Measurements from ENCODE around the gene GNG7. TPM values are rescaled to one million over a fixed set of nuclear protein-coding genes. Genes with fewer than 3 reads are reported as not detected.
"Not testable (repeated sequence)": the region's sequence is repeated elsewhere in the genome, so short reads cannot be mapped to it uniquely, and the experiment has no call there.

The GNG7 gene
- total RNA-seq, 1 donor from 2014 or later: 0.14 TPM

- intact Hi-C loops (cut with micrococcal nuclease): not testable (repeated sequence)
Measured at GRCh38 chr19:2493448-2493847, 209.0 kb downstream of the GNG7 start.

DNA sequence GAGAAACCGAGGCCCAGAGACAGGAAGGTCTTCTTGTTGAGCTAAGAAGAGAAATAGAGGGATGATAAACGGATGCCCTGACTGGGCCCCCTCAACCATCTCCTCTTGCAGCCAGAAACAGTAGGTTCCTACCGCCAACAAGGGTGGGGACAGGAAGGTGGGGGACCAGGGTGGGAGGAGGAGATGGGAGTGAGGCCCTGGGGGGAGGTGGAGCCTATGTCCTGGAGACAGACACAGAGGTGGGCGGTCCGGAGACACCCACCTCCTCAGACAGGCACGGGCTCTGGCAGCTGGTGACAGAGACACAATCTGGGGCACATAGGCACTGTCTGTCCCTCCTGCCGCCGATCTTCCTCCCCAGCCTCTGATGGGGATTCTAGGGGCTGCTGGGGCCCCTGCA, 209.6 kb downstream of the GNG7 start:
- intact Hi-C loops (cut with micrococcal nuclease): no loop called here

- intact Hi-C loops (cut with micrococcal nuclease): no loop called here
Measured at GRCh38 chr19:2491130-2491801, 211.2 kb downstream of the GNG7 start.

DNA sequence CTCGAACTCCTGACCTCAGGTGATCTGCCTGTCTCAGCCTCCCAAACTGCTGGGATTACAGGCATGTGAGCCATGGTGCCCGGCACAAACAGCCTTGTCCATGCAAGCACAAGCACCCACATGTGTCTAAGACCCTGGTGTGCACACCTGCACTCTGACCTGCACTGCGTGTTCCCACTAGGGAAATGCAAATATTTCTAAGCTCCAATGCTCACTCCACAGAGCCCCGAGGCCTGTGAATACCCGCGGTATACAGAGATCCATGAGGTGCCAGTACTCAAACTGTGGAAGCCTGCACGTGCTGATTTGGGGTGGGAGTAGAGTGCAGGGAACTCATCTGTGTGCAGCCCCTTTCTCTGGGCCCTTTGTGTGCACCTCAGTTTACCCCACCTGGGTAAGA, 211.8 kb downstream of the GNG7 start:
- intact Hi-C loops (cut with micrococcal nuclease): no loop called here

GRCh38 chr19:2488942-2489731, 213.4 kb downstream of the GNG7 start:
- intact Hi-C loops (cut with micrococcal nuclease): no loop called here

DNA sequence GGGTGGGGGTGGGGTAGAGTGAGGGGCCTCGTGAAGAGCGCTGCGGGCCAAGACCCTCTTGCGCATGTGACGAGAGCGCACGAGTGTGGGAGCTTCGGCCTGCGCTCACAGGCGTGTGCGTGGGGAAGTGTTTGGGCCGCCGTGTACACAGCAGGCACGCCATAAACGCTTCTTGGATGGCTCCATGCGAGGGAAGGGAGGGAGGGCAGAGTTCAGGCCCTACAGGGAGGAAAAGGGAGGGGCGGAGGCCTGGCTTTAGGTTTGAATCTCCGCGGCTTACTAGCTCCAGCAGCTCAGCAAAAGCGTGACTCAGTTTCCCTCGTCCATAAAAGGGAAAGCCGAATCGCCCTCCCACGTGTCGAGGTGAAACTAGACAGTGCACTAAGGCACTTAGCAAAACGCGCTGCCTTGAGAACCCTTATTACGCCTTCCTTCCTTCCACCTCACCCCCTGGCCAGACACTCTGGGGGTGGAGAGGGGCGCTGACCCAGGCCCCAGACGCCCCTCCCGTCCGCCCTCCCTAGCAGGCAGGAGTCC, 214.0 kb downstream of the GNG7 start:
- intact Hi-C loops (cut with micrococcal nuclease): no loop called here

DNA sequence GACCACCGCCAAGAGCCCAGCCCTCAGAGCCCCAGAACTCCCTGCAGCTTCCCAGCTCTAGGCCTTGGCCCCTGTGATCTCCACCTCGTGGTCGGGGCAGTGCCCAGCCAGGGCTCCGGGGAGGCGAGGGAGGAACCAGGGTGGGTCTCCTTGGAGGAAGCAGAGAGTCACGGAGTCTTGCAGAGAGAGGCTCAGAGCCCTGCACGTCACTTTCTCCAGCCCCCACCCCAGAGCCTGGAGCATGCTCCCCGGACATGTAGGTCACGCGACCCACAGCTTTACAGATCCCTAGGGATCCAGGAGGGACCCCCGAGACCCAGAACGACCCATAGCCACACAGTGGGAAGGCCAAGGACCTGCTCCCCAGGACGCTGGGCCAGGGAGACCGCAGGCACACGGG, 214.7 kb downstream of the GNG7 start:
- intact Hi-C loops (cut with micrococcal nuclease): no loop called here

DNA sequence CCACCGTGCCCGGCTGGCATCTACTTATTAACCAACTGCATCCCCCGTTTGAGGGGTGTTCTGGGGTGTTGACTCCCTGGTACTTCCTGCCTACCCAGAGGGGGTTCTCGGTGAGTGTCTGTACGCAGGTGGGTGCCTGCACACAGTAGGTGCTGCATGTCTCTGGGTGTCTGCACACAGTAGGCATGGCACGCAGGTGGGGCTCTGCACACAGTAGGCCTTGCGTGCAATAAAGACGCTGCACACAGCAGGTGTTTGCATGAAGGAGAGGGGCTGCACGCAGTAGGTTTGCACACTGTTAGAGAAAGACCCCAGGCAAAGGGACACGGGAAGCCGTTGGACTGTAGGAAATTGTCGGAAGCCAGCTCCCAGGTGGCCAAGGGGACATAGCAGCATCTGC, 215.4 kb downstream of the GNG7 start:
- intact Hi-C loops (cut with micrococcal nuclease): no loop called here

- intact Hi-C loops (cut with micrococcal nuclease): no loop called here
Measured at GRCh38 chr19:2485428-2485827, 217.1 kb downstream of the GNG7 start.

- intact Hi-C loops (cut with micrococcal nuclease): no loop called here
Measured at GRCh38 chr19:2484178-2484937, 218.1 kb downstream of the GNG7 start.

DNA sequence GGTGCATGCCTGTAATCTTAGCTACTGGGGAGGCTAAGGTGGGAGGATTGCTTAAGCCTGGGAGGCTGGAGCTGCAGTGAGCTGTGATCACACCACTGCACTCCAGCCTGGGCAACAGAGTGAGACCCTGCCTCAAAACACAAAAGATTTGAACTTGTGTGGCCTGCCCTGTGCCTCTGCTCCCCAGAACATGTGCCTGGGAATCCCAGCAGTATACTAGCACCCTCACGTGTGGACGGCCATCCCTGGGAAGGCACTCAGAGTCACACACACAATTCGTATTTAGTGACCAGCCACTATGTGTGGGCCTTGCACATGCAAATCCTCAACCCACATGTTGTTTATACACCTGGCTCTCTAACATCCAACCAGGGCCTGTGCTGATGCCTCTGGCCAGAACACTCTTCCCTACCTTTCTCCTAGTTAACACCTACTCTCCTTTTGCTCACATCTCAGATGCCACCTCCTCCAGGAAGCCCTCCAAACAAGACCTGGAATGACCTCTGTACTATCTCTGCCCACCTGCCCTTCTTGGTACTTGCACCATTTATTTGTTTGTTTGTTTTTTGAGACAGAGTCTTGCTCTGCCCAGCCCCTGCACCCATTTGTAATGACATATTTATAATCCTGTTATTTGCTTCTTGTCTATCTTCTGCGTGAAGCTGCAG, 218.9 kb downstream of the GNG7 start:
- intact Hi-C loops (cut with micrococcal nuclease): no loop called here

GRCh38 chr19:2483084-2483483, 219.4 kb downstream of the GNG7 start:
- intact Hi-C loops (cut with micrococcal nuclease): no loop called here

- intact Hi-C loops (cut with micrococcal nuclease): no loop called here
Measured at GRCh38 chr19:2482354-2483038, 220.0 kb downstream of the GNG7 start.

- intact Hi-C loops (cut with micrococcal nuclease): no loop called here
Measured at GRCh38 chr19:2481466-2481865, 221.0 kb downstream of the GNG7 start.

GRCh38 chr19:2479556-2480194, 222.8 kb downstream of the GNG7 start:
- intact Hi-C loops (cut with micrococcal nuclease): loop anchor here (5.0 kb wide), 3 partner anchors 268 to 558 kb away; no protein-coding TSS in a partner anchor

DNA sequence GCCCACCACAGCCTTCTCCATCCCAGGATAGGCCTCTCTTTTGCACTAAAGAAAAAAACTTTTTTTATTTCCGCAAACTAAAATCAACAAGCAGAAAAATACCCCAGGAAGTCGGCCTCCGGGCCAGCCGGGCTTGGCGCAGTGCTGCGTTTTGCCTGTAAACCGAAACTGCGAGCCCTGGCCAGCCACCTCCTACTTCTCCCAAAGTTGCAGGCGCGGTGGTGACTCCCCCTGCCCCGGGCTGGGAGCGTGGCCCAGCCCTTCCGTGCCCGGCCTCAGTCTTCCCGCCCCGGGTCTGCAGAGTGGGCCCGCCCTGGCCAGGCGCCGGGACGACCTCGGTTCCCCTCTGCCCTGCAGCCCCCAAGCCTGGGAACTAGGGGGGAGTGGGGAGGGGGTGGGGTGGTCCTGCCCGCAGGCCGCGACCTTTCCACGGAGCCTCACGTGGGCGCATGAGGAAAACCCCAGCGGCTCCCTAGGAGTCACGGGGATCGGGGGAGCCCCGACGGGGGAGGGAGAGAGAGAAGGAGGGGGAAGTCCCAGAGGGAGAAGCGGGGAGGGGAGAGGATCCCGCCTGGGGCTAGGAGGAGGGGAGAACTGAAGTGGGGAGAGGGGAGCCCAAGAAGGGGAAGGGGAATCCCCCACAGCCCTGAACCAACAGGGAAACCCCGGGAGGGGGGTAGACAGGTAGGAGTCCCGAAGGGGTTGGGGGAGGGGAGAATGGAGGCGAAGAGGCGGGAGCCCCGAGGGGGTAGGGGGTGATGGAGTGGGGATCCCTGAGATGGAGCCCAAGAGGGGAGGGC, 223.5 kb downstream of the GNG7 start:
- intact Hi-C loops (cut with micrococcal nuclease): loop anchor here (5.0 kb wide), 3 partner anchors 268 to 558 kb away; no protein-coding TSS in a partner anchor

DNA sequence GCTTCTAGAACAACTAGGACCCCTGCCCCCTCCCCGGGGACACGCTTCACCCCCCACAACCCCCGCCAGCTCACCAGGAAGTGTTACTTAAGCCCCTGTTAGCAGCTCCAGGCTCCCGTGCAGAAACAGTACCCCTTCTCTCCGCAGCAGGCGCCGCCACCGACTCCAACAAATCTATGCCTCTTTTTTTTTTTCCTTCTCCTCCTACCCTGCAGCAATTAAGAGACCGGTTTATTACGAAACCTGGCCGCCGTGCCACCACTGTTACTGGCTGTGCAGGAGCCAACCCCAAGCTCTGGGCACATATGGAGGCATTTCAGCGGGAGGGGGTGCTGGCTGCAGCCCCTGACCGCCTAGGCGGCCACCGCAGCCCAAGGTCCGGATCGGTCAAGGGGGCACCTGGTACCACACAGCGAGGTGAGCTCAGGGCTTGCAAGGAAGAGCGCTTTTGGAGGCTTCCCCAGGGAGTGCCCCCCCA, 224.2 kb downstream of the GNG7 start:
- intact Hi-C loops (cut with micrococcal nuclease): loop anchor here (5.0 kb wide), 3 partner anchors 269 to 559 kb away; no protein-coding TSS in a partner anchor

DNA sequence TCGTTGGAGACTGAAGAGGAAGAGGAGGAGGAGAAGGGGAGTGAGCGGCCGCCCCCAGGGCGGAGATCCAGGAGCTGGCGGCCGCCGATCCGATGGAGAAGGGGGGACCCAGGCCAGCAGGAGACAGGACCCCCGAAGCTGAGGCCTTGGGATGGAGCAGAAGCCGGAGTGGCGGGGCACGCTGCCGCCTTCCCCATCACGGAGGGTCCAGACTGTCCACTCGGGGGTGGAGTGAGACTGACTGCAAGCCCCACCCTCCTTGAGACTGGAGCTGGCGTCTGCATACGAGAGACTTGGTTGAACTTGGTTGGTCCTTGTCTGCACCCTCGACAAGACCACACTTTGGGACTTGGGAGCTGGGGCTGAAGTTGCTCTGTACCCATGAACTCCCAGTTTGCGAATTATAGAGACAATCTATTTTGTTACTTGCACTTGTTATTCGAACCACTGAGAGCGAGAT, 224.7 kb downstream of the GNG7 start:
- intact Hi-C loops (cut with micrococcal nuclease): loop anchor here (5.0 kb wide), 3 partner anchors 270 to 560 kb away; no protein-coding TSS in a partner anchor
